ENCODE measurements around the gene CRYL1. TPM values are rescaled to one million over a fixed set of nuclear protein-coding genes. Genes with fewer than 3 reads are reported as not detected.

The CRYL1 gene
- total and polyA plus RNA-seq, 2 of the 4 experiments (the other 2 are of a cell fraction) = 11.7 to 16.4 TPM

DNA sequence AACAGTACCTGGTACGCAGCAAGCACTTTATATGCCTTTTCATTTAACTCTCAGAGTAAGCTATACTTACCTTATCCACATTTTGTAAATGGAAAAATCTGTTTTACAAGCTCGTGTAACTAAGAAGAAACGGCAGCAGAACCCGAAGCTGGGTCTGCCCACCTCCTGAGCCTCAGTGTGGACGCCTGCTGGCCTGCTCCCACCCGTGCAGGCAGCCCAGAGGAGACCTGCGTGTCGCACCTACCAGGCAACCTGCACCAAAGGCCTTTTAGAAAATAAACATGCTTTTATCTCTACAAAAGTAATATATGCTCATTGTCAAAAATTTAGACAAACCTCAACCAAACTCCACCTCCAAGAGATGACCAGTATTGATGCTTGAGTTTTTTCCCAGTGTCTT, 62.7 kb downstream of the CRYL1 start:
- Histone ChIP-seq H3K36me3 (ENCODE audit: control insufficient read depth, insufficient read depth, low read length) (no peaks in the 10 kb centered on the region), H4K91ac (ENCODE audit: insufficient read depth, low read depth, low read length) (no peak overlapping the region), H3K18ac (ENCODE audit: low read depth, low read length) (no peak overlapping the region), H3K4me3 (ENCODE audit: insufficient read depth, low read depth, low read length) (no peak overlapping the region), H3K9me1 (ENCODE audit: insufficient read depth, low read length) (peaks cover 7% of the 10 kb centered on the region), H3K79me1 (ENCODE audit: low read depth in 1 of 2, low read length in 2 of 2) (no peaks in the 10 kb centered on the region), H3K4ac (ENCODE audit: low read depth, low read length) (no peak overlapping the region), H2BK120ac (ENCODE audit: low read depth, low read length) (no peak overlapping the region), H3K9me3 (ENCODE audit: control insufficient read depth, insufficient read depth, low read length) (no peaks in the 10 kb centered on the region), H3K27me3 (ENCODE audit: control insufficient read depth, insufficient read depth, low read length) (no peaks in the 10 kb centered on the region), H3K4me1 (ENCODE audit: control insufficient read depth, insufficient read depth, low read length) (peaks cover 6% of the 10 kb centered on the region; the same call in 1 of the 2 replicates), H4K5ac (ENCODE audit: low read depth, low read length) (no peak overlapping the region), H2BK20ac (ENCODE audit: low read depth, low read length) (no peak overlapping the region), H3K27ac (ENCODE audit: insufficient read depth, low read length) (no peak overlapping the region), H3K4me2 (ENCODE audit: low read depth, low read length) (no peak overlapping the region), H3K14ac (replicated peaks; ENCODE audit: low read depth, low read length) (no peak overlapping the region), H2AFZ (replicated peaks; ENCODE audit: low read length, poor library complexity) (no peak overlapping the region), H2BK15ac (ENCODE audit: low read depth, low read length) (no peak overlapping the region), H3K56ac (ENCODE audit: extremely low read depth, insufficient read depth, low read length) (no peak overlapping the region), H2AK9ac (replicated peaks; ENCODE audit: low read depth, low read length, poor library complexity) (no peak overlapping the region), H2BK5ac (ENCODE audit: low read depth, low read length, poor library complexity, severe bottlenecking) (no peak overlapping the region), H4K20me1 (ENCODE audit: insufficient read depth, low read length) (no peaks in the 10 kb centered on the region), H4K8ac (ENCODE audit: low read depth in 2 of 2, low read length in 2 of 2) (no peak overlapping the region), H2AK5ac (ENCODE audit: low read depth, low read length) (no peak overlapping the region), H3K9ac (ENCODE audit: low read depth, low read length) (no peak overlapping the region), H3K23ac (ENCODE audit: low read depth, low read length) (no peak overlapping the region)
- in situ Hi-C loops (cut with MboI; ENCODE audit: low sequenced_read_pairs) (no loop called here), intact Hi-C loops (cut with micrococcal nuclease) (loop anchor here (10.0 kb wide), 1 partner anchor 108 kb away; no protein-coding TSS in a partner anchor), dilution Hi-C loops (cut with HindIII; ENCODE audit: low sequenced_read_pairs, unreplicated experiment) (no loop called here)
- ChIA-PET POLR2A (ENCODE audit: unreplicated experiment) (no interaction called here), CTCF (no interaction called here)
- no TSS peak for BruUV-seq (replicated peaks)
- TF ChIP-seq RAD21 (IDR thresholded peaks at IDR 0.05; ENCODE audit: low read length) (no peak), CHD1 (IDR thresholded peaks at IDR 0.05; ENCODE audit: low read depth, low read length) (no peak), NFE2L2 (IDR thresholded peaks at IDR 0.05; ENCODE audit: low read depth, low read length) (no peak), SMC3 (IDR thresholded peaks at IDR 0.05; ENCODE audit: low read depth, low read length) (no peak), BHLHE40 (IDR thresholded peaks at IDR 0.05; ENCODE audit: low read depth, low read length) (no peak), RCOR1 (IDR thresholded peaks at IDR 0.05; ENCODE audit: insufficient replicate concordance, low read length) (no peak), MAZ (IDR thresholded peaks at IDR 0.05; ENCODE audit: borderline replicate concordance, low read depth, low read length) (no peak), FOS (IDR thresholded peaks at IDR 0.05; ENCODE audit: low read depth, low read length) (no peak), RFX5 (IDR thresholded peaks at IDR 0.05; ENCODE audit: low read depth, low read length) (no peak), MAFK (IDR thresholded peaks at IDR 0.05; ENCODE audit: low read depth, low read length) (no peak), CEBPB (IDR thresholded peaks at IDR 0.05; ENCODE audit: low read depth, low read length) (no peak), USF2 (IDR thresholded peaks at IDR 0.05; ENCODE audit: low read depth, low read length) (no peak), POLR2A (IDR thresholded peaks at IDR 0.05; ENCODE audit: low read depth, low read length) (no peak), MXI1 (IDR thresholded peaks at IDR 0.05; ENCODE audit: borderline replicate concordance, low read depth, low read length) (no peak)
- TF ChIP-seq, protein P1, sequence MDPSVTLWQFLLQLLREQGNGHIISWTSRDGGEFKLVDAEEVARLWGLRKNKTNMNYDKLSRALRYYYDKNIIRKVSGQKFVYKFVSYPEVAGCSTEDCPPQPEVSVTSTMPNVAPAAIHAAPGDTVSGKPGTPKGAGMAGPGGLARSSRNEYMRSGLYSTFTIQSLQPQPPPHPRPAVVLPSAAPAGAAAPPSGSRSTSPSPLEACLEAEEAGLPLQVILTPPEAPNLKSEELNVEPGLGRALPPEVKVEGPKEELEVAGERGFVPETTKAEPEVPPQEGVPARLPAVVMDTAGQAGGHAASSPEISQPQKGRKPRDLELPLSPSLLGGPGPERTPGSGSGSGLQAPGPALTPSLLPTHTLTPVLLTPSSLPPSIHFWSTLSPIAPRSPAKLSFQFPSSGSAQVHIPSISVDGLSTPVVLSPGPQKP (IDR thresholded peaks at IDR 0.05; ENCODE audit: borderline replicate concordance, low read depth, low read length) = no peak
- TF ChIP-seq, protein P2, sequence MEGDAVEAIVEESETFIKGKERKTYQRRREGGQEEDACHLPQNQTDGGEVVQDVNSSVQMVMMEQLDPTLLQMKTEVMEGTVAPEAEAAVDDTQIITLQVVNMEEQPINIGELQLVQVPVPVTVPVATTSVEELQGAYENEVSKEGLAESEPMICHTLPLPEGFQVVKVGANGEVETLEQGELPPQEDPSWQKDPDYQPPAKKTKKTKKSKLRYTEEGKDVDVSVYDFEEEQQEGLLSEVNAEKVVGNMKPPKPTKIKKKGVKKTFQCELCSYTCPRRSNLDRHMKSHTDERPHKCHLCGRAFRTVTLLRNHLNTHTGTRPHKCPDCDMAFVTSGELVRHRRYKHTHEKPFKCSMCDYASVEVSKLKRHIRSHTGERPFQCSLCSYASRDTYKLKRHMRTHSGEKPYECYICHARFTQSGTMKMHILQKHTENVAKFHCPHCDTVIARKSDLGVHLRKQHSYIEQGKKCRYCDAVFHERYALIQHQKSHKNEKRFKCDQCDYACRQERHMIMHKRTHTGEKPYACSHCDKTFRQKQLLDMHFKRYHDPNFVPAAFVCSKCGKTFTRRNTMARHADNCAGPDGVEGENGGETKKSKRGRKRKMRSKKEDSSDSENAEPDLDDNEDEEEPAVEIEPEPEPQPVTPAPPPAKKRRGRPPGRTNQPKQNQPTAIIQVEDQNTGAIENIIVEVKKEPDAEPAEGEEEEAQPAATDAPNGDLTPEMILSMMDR (conservative IDR thresholded peaks at IDR 0.05; ENCODE audit: low read depth, low read length) = no peak
- WGBS, 2 experiments (ENCODE audit: extremely low coverage in 2 of 2, insufficient read length in 1 of 2) = 40% methylated on average over 2 of the region's 8 CpGs; no CpG with 5 or more reads in 1 of the 2 experiments
- ATAC-seq (ENCODE audit: low read depth) (no peak), DNase-seq (no peak)
